DOHH2 (cell line): ENCODE results near the gene TRIOBP.
"Not testable (repeated sequence)": the region's sequence is repeated elsewhere in the genome, so short reads cannot be mapped to it uniquely, and the experiment has no call there.

Source experiments
- H3F3A ChIP-seq: fragments of 200-600 bp; sonication (generic), shearing (Covaris generic); 2 replicates; pipeline ENCODE4 v1.6.0; 2016; ENCODE audit warnings: antibody characterized with exemption, mild to moderate bottlenecking; ENCODE audit not compliant: control insufficient read depth, insufficient read depth
- H3K27ac ChIP-seq: fragments of 200-600 bp; sonication (generic); 2 replicates; pipeline ENCODE4 v1.5.1; 2014; ENCODE audit warnings: low read depth, mild to moderate bottlenecking, low read length, moderate library complexity
- H3K27me3 ChIP-seq: fragments of 200-600 bp; sonication (generic); 2 replicates; pipeline ENCODE4 v1.6.1; 2014; ENCODE audit warnings: mild to moderate bottlenecking, low read length, mixed read lengths; ENCODE audit not compliant: control insufficient read depth
- H3K36me3 ChIP-seq: fragments of 200-600 bp; sonication (generic); 2 replicates; pipeline ENCODE4 v1.6.1; 2014; ENCODE audit warnings: mild to moderate bottlenecking, low read length, moderate library complexity, mixed read lengths; ENCODE audit not compliant: control insufficient read depth
- H3K4me1 ChIP-seq: fragments of 200-600 bp; sonication (generic); 2 replicates; pipeline ENCODE4 v1.6.1; 2014; ENCODE audit warnings: mild to moderate bottlenecking, low read length, mixed read lengths; ENCODE audit not compliant: control insufficient read depth
- H3K4me2 ChIP-seq: fragments of 200-600 bp; sonication (generic); 2 replicates; pipeline ENCODE4 v1.6.0; 2014; ENCODE audit warnings: mild to moderate bottlenecking, low read length, moderate library complexity
- H3K4me3 ChIP-seq: fragments of 200-600 bp; sonication (generic); 2 replicates; pipeline ENCODE4 v1.5.1; 2014; ENCODE audit warnings: mild to moderate bottlenecking, low read length, mixed read lengths
- H3K79me2 ChIP-seq: fragments of 200-600 bp; sonication (generic); 2 replicates; pipeline ENCODE4 v1.6.1; 2014; ENCODE audit warnings: mild to moderate bottlenecking, low read length, mixed read lengths; ENCODE audit not compliant: control insufficient read depth
- H3K9me2 ChIP-seq: fragments of 200-600 bp; sonication (generic); replicated peaks from 2 replicates; pipeline ENCODE4 v1.6.1; 2014; ENCODE audit warnings: mild to moderate bottlenecking, low read length, mixed read lengths; ENCODE audit not compliant: control insufficient read depth
- H3K9me3 ChIP-seq: fragments of 200-600 bp; sonication (generic); 2 replicates; pipeline ENCODE4 v1.6.1; 2014; ENCODE audit warnings: antibody characterized with exemption, low read length, mixed read lengths; ENCODE audit not compliant: control insufficient read depth, insufficient read depth
- H4K20me1 ChIP-seq: fragments of 200-600 bp; sonication (generic); 2 replicates; pipeline ENCODE4 v1.6.0; 2014; ENCODE audit warnings: low read depth, mild to moderate bottlenecking, antibody characterized with exemption, low read length, moderate library complexity; ENCODE audit not compliant: control insufficient read depth, insufficient read depth
- EZH2phosphoT487 ChIP-seq: fragments of 200-600 bp; sonication (generic); IDR thresholded peaks from 2 replicates; pipeline ENCODE4 v1.6.1; 2017; ENCODE audit warnings: borderline replicate concordance, mild to moderate bottlenecking, antibody characterized with exemption, low read length, moderate library complexity, mixed read lengths
- TF ChIP-seq, protein P1 (sequence below): fragments of 200-600 bp; sonication (generic); IDR thresholded peaks from one replicate; pipeline ENCODE4 v1.5.1; 2014; ENCODE audit warnings: antibody characterized with exemption, mild to moderate bottlenecking, low read depth, low read length; ENCODE audit not compliant: poor library complexity, severe bottlenecking

The TRIOBP gene

DNA sequence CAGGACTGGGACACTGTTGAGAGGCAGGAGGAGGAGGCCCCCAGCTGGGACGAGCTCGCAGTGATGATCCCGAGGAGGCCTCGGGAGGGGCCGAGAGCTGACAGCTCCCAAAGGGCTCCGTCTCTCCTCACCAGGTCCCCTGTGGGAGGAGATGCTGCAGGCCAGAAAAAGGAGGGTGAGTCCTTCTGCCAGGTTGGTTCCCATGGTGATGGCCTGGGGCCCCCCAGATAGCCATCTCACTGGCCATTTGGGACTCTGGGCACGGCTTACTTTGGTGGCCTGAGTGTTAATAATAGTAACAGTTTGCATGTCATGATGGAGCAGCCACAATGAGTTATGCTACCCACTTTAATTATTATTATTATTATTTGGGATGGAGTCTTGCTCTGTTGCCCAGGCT is 18.9 kb downstream of the TRIOBP start:
- no peaks in the 10 kb centered on the region for H3K79me2 ChIP-seq
- no peak for TF ChIP-seq EZH2phosphoT487
- TF ChIP-seq, protein P1, sequence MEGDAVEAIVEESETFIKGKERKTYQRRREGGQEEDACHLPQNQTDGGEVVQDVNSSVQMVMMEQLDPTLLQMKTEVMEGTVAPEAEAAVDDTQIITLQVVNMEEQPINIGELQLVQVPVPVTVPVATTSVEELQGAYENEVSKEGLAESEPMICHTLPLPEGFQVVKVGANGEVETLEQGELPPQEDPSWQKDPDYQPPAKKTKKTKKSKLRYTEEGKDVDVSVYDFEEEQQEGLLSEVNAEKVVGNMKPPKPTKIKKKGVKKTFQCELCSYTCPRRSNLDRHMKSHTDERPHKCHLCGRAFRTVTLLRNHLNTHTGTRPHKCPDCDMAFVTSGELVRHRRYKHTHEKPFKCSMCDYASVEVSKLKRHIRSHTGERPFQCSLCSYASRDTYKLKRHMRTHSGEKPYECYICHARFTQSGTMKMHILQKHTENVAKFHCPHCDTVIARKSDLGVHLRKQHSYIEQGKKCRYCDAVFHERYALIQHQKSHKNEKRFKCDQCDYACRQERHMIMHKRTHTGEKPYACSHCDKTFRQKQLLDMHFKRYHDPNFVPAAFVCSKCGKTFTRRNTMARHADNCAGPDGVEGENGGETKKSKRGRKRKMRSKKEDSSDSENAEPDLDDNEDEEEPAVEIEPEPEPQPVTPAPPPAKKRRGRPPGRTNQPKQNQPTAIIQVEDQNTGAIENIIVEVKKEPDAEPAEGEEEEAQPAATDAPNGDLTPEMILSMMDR, result no peak
- no peaks in the 10 kb centered on the region for H3K27me3 ChIP-seq
- H3F3A ChIP-seq, result no peaks in the 10 kb centered on the region
- no peak overlapping the region for H3K4me3 ChIP-seq
- no peaks in the 10 kb centered on the region for H3K9me3 ChIP-seq
- no peaks in the 10 kb centered on the region for H3K36me3 ChIP-seq
- H3K9me2 ChIP-seq, result no peaks in the 10 kb centered on the region
- no peaks in the 10 kb centered on the region for H4K20me1 ChIP-seq
- H3K27ac ChIP-seq, result no peak overlapping the region
- peaks cover 10% of the 10 kb centered on the region for H3K4me1 ChIP-seq
- H3K4me2 ChIP-seq, result no peak overlapping the region

DNA sequence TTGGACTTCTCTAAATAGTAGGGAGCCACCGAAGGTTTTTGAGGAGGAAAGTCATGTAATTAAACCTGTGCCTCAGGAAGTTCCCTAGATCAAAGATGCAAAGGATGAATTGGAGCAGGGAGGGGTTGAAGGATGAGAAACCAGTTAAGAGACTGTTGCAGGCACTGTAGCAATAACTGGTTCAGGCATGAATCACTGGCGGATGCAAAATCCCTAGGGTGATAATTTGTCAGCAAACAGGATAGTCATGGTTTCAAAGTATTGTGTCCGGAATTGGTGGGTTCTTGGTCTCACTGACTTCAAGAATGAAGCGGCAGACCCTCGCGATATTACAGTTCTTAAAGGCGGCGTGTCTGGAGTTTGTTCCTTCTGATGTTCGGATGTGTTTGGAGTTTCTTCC is 19.9 kb downstream of the TRIOBP start:
- Histone ChIP-seq H3K27ac (no peak overlapping the region), H3K36me3 (no peaks in the 10 kb centered on the region), H3F3A (no peaks in the 10 kb centered on the region), H4K20me1 (no peaks in the 10 kb centered on the region), H3K79me2 (no peaks in the 10 kb centered on the region), H3K27me3 (no peaks in the 10 kb centered on the region), H3K9me2 (no peaks in the 10 kb centered on the region), H3K4me2 (no peak overlapping the region), H3K9me3 (no peaks in the 10 kb centered on the region), H3K4me1 (peaks cover 10% of the 10 kb centered on the region), H3K4me3 (no peak overlapping the region)
- no peak for TF ChIP-seq EZH2phosphoT487
- TF ChIP-seq, protein P1, result no peak

DNA sequence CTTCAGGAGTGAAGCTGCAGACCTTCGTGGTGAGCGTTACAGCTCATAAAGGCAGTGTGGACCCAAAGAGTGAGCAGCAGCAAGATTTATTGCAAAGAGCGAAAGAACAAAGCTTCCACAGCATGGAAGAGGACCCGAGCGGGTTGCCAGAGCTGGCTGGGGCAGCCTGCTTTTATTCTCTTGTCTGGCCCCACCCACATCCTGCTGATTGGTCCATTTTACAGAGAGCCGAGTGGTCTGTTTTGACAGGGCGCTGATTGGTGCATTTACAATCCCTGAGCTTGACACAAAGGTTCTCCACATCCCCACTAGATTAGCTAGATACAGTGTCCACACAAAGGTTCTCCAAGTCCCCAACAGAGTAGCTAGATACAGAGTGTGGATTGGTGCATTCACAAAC is 20.4 kb downstream of the TRIOBP start:
- H3K4me1 ChIP-seq, H3K27ac ChIP-seq, H3K4me2 ChIP-seq, H3K36me3 ChIP-seq, H3F3A ChIP-seq, H3K4me3 ChIP-seq, H4K20me1 ChIP-seq, H3K79me2 ChIP-seq, H3K9me2 ChIP-seq, H3K9me3 ChIP-seq, H3K27me3 ChIP-seq: not testable (repeated sequence)

DNA sequence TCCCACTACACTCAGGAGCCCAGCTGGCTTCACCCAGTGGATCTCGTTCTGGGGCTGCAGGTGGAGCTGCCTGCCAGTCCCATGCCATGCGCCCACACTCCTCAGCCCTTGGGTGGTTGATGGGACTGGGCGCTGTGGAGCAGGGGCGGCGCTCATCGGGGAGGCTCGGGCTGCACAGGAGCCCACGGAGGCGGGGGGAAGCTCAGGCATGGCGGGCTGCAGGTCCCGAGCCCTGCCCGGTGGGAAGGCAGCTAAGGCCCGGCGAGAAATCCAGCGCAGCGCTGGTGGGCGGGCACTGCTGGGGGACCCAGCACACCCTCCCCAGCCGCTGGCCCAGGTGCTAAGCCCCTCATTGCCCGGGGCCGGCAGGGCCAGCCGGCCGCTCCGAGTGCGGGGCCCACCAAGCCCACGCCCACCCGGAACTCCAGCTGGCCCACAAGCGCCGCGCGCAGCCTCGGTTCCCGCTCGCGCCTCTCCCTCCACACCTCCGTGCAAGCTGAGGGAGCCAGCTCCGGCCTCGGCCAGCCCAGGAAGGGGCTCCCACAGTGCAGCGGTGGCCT is 21.0 kb downstream of the TRIOBP start:
- not testable (repeated sequence) for H3K9me2 ChIP-seq, H4K20me1 ChIP-seq, H3K79me2 ChIP-seq, H3K4me3 ChIP-seq, H3K27ac ChIP-seq, H3K4me2 ChIP-seq, H3K4me1 ChIP-seq, H3K27me3 ChIP-seq, H3K9me3 ChIP-seq, H3K36me3 ChIP-seq, H3F3A ChIP-seq
